ENCODE measurements around the gene ZYG11B.

- no peak for TF ChIP-seq CTCF (IDR thresholded peaks at IDR 0.05)
- no peak for TF ChIP-seq POLR2A (IDR thresholded peaks at IDR 0.05)
Measured at GRCh38 chr1:52876843-52877242, 150.6 kb downstream of the ZYG11B start.

Data from gastroesophageal sphincter (tissue), 3 donors.